ENCODE measurements around the gene PAWR. TPM values are rescaled to one million over a fixed set of nuclear protein-coding genes. Genes with fewer than 3 reads are reported as not detected.

PAWR gene
- total RNA-seq, 1 experiment from 2014 or later: 176 TPM

GRCh38 chr12:79689061-79689476 is 1.7 kb downstream of the PAWR start:
- Histone ChIP-seq H3K79me1 (ENCODE audit: insufficient read depth, low read depth, low read length, poor library complexity, severe bottlenecking) (no peaks in the 10 kb centered on the region), H3K9me3 (ENCODE audit: control insufficient read depth, low read depth, low read length) (no peaks in the 10 kb centered on the region), H3K14ac (ENCODE audit: insufficient read depth, low read length) (no peak overlapping the region), H3K4me2 (ENCODE audit: insufficient read depth, insufficient read length, low read length) (peak overlapping the region; percentile 94), H3K4ac (ENCODE audit: low read depth, low read length) (no peak overlapping the region), H4K91ac (ENCODE audit: insufficient read length, low read depth, low read length) (no peak overlapping the region), H2BK120ac (ENCODE audit: low read depth, low read length, poor library complexity, severe bottlenecking) (no peak overlapping the region), H4K20me1 (ENCODE audit: control insufficient read depth, insufficient read depth, insufficient read length) (no peaks in the 10 kb centered on the region), H3K18ac (ENCODE audit: insufficient read length, low read depth, low read length) (peak overlapping the region; percentile 7), H2BK20ac (ENCODE audit: low read depth, low read length, poor library complexity, severe bottlenecking) (no peak overlapping the region), H4K8ac (replicated peaks; ENCODE audit: insufficient read length, low read depth, low read length) (no peak overlapping the region), H3K9ac (ENCODE audit: extremely low read depth, insufficient read length, low read length) (peak overlapping the region; percentile 94), H4K5ac (ENCODE audit: insufficient read length, low read depth, low read length) (no peak overlapping the region), H3T11ph (ENCODE audit: low read length) (no peak overlapping the region), H3K23me2 (ENCODE audit: insufficient read length, low read depth, low read length, poor library complexity, severe bottlenecking) (peaks cover 22% of the 10 kb centered on the region), H3K27me3 (ENCODE audit: insufficient read depth, low read length) (no peaks in the 10 kb centered on the region), H2BK15ac (ENCODE audit: low read depth, low read length) (no peak overlapping the region), H3K56ac (ENCODE audit: insufficient read length, low read depth, low read length) (no peak overlapping the region), H2AFZ (ENCODE audit: low read length) (no peak overlapping the region), H3K27ac (ENCODE audit: insufficient read length, low read depth, low read length) (peak overlapping the region; percentile 26), H2BK12ac (ENCODE audit: insufficient read length, low read depth, low read length) (no peak overlapping the region), H2AK5ac (ENCODE audit: insufficient read length, low read length) (no peak overlapping the region), H3K23ac (ENCODE audit: insufficient read length, low read depth, low read length) (no peak overlapping the region), H3K4me1 (ENCODE audit: insufficient read depth, low read length) (peaks cover 3% of the 10 kb centered on the region; the same call in 1 of the 2 replicates), H3K79me2 (ENCODE audit: insufficient read depth, low read length) (peaks cover 49% of the 10 kb centered on the region), H2BK5ac (ENCODE audit: insufficient read length, low read length) (no peak overlapping the region)
- Mint-ChIP-seq H3K27ac (peak overlapping the region; percentile 65 to 79 (median 70); a peak in 4 of 7 replicates), H3K27me3 (ENCODE audit: low read depth) (no peaks in the 10 kb centered on the region), H3K36me3 (ENCODE audit: insufficient read depth in 1 of 3, low read depth in 3 of 3) (peaks cover 19 to 24% (median 22%) of the 10 kb centered on the region in 3 experiments), H3K4me1 (peaks cover 45 to 50% of the 10 kb centered on the region in 2 experiments), H3K9me3 (no peaks in the 10 kb centered on the region; a peak in 1 of 5 replicates), H3K4me3 (peak overlapping the region; percentile 83 to 97)
- TF ChIP-seq CTCF (conservative IDR thresholded peaks at IDR 0.05): no peak
- WGBS (ENCODE audit: extremely low coverage, insufficient read length, low lambda C conversion rate): no CpG with 5 or more reads among the region's 6 CpGs
- DNase-seq: no peak
